Measurements from ENCODE around the gene FBXL17.

DNA sequence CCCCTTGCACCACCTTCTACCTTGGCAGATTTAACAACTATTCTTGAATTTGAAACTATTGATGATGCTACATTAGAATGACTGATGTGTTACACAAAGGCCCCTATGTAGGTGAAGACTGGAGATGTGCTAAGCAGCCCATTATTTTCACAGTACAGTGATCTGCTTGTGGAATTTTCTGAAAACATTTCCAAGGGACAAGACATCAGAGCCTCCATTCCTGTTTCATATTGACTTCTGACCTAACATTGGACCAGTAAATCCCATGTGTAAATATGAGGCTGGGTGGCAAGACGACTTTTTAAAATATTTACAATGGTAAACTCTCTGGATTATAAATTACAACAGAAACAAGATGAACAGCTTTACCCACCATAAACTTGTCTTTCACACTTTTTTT lies 445.4 kb downstream of the FBXL17 start:
- TF ChIP-seq, protein P1, sequence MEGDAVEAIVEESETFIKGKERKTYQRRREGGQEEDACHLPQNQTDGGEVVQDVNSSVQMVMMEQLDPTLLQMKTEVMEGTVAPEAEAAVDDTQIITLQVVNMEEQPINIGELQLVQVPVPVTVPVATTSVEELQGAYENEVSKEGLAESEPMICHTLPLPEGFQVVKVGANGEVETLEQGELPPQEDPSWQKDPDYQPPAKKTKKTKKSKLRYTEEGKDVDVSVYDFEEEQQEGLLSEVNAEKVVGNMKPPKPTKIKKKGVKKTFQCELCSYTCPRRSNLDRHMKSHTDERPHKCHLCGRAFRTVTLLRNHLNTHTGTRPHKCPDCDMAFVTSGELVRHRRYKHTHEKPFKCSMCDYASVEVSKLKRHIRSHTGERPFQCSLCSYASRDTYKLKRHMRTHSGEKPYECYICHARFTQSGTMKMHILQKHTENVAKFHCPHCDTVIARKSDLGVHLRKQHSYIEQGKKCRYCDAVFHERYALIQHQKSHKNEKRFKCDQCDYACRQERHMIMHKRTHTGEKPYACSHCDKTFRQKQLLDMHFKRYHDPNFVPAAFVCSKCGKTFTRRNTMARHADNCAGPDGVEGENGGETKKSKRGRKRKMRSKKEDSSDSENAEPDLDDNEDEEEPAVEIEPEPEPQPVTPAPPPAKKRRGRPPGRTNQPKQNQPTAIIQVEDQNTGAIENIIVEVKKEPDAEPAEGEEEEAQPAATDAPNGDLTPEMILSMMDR (IDR thresholded peaks at IDR 0.05) = no peak
- no peak for TF ChIP-seq EZH2 (IDR thresholded peaks at IDR 0.05; ENCODE audit: borderline replicate concordance, insufficient read depth, low read depth, low read length, poor library complexity, severe bottlenecking)
